H9 (cell line): ENCODE results near the gene TENM4. TPM values are rescaled to one million over a fixed set of nuclear protein-coding genes. Genes with fewer than 3 reads are reported as not detected.

Source experiments
- DNase-seq: peaks from one replicate; pipeline ENCODE4 v3.0.0-alpha.2; 2017
- H2AFZ ChIP-seq: one replicate; pipeline ENCODE4 v1.6.1; 2013; ENCODE audit warnings: mild to moderate bottlenecking, low read length, control low read depth, moderate library complexity
- H2AK5ac ChIP-seq: 2 replicates; pipeline ENCODE4 v1.6.1; 2013; ENCODE audit warnings: low read length, control low read depth, mixed read lengths; ENCODE audit not compliant: insufficient read length
- H2BK120ac ChIP-seq: one replicate; pipeline ENCODE4 v1.6.1; 2013; ENCODE audit warnings: low read depth, mild to moderate bottlenecking, low read length, control low read depth, inconsistent platforms; ENCODE audit not compliant: poor library complexity, severe bottlenecking
- H2BK12ac ChIP-seq: 2 replicates; pipeline ENCODE4 v1.6.1; 2013; ENCODE audit warnings: low read length, control low read depth, mixed read lengths, low read depth; ENCODE audit not compliant: insufficient read length
- H2BK15ac ChIP-seq: 2 replicates; pipeline ENCODE4 v1.6.1; 2013; ENCODE audit warnings: low read depth, low read length, control low read depth
- H2BK20ac ChIP-seq: one replicate; pipeline ENCODE4 v1.6.1; 2013; ENCODE audit warnings: low read depth, mild to moderate bottlenecking, low read length, control low read depth, inconsistent platforms; ENCODE audit not compliant: poor library complexity, severe bottlenecking
- H2BK5ac ChIP-seq: 2 replicates; pipeline ENCODE4 v1.6.1; 2013; ENCODE audit warnings: low read length, control low read depth, mixed read lengths; ENCODE audit not compliant: insufficient read length
- H3K14ac ChIP-seq: 2 replicates; pipeline ENCODE4 v1.6.1; 2013; ENCODE audit warnings: low read length, control low read depth; ENCODE audit not compliant: insufficient read depth
- H3K18ac ChIP-seq: 2 replicates; pipeline ENCODE4 v1.6.1; 2013; ENCODE audit warnings: low read depth, mild to moderate bottlenecking, mixed read lengths, low read length, control low read depth; ENCODE audit not compliant: insufficient read length
- H3K23ac ChIP-seq: 2 replicates; pipeline ENCODE4 v1.6.1; 2013; ENCODE audit warnings: low read length, control low read depth, mixed read lengths, low read depth; ENCODE audit not compliant: insufficient read length
- H3K23me2 ChIP-seq: 2 replicates; pipeline ENCODE4 v1.6.1; 2013; ENCODE audit warnings: low read depth, mild to moderate bottlenecking, mixed read lengths, low read length, control low read depth; ENCODE audit not compliant: insufficient read length, poor library complexity, severe bottlenecking
- H3K27ac ChIP-seq: 2 replicates; pipeline ENCODE4 v1.5.1; 2013; ENCODE audit warnings: low read length, control low read depth, mixed read lengths, low read depth; ENCODE audit not compliant: insufficient read length
- H3K27me3 ChIP-seq: 2 replicates; pipeline ENCODE4 v1.6.1; 2013; ENCODE audit warnings: low read length, control low read depth, inconsistent platforms; ENCODE audit not compliant: insufficient read depth
- H3K4ac ChIP-seq: 2 replicates; pipeline ENCODE4 v1.6.1; 2013; ENCODE audit warnings: low read depth, mild to moderate bottlenecking, control low read depth, inconsistent platforms, low read length, moderate library complexity
- H3K4me1 ChIP-seq: 2 replicates; pipeline ENCODE4 v1.6.1; 2013; ENCODE audit warnings: low read length, control low read depth, inconsistent platforms; ENCODE audit not compliant: insufficient read depth
- H3K4me2 ChIP-seq: 2 replicates; pipeline ENCODE4 v1.6.1; 2013; ENCODE audit warnings: low read length, control low read depth, mixed read lengths; ENCODE audit not compliant: insufficient read length, insufficient read depth
- H3K56ac ChIP-seq: 2 replicates; pipeline ENCODE4 v1.6.1; 2013; ENCODE audit warnings: low read depth, mild to moderate bottlenecking, mixed read lengths, low read length, control low read depth; ENCODE audit not compliant: insufficient read length
- H3K79me1 ChIP-seq: 2 replicates; pipeline ENCODE4 v1.6.1; 2013; ENCODE audit warnings: low read depth, mild to moderate bottlenecking, moderate library complexity, low read length, control low read depth, inconsistent platforms; ENCODE audit not compliant: insufficient read depth, poor library complexity, severe bottlenecking
- H3K79me2 ChIP-seq: 2 replicates; pipeline ENCODE4 v1.6.1; 2013; ENCODE audit warnings: low read length, control low read depth, inconsistent platforms; ENCODE audit not compliant: insufficient read depth
- H3K9ac ChIP-seq: 2 replicates; pipeline ENCODE4 v1.6.1; 2013; ENCODE audit warnings: low read length, control low read depth, mixed read lengths; ENCODE audit not compliant: insufficient read length; ENCODE audit errors: extremely low read depth
- H3K9me3 ChIP-seq: one replicate; pipeline ENCODE4 v1.6.1; 2013; ENCODE audit warnings: low read depth, low read length, inconsistent platforms; ENCODE audit not compliant: control insufficient read depth
- H3T11ph ChIP-seq: one replicate; pipeline ENCODE4 v1.6.1; 2013; ENCODE audit warnings: mild to moderate bottlenecking, low read length, control low read depth, inconsistent platforms
- H4K20me1 ChIP-seq: one replicate; pipeline ENCODE4 v1.6.1; 2013; ENCODE audit not compliant: control insufficient read depth, insufficient read length, insufficient read depth
- H4K5ac ChIP-seq: 2 replicates; pipeline ENCODE4 v1.6.1; 2013; ENCODE audit warnings: low read depth, mild to moderate bottlenecking, mixed read lengths, low read length, control low read depth; ENCODE audit not compliant: insufficient read length
- H4K8ac ChIP-seq: replicated peaks from 2 replicates; pipeline ENCODE4 v1.6.1; 2013; ENCODE audit warnings: low read length, control low read depth, mixed read lengths, low read depth; ENCODE audit not compliant: insufficient read length
- H4K91ac ChIP-seq: 2 replicates; pipeline ENCODE4 v1.6.1; 2013; ENCODE audit warnings: low read depth, mild to moderate bottlenecking, moderate library complexity, mixed read lengths, low read length, control low read depth; ENCODE audit not compliant: insufficient read length
- H3K27ac Mint-ChIP-seq, 3 experiments: 2 replicates in 2 of 3; 3 replicates in 1 of 3; pipeline ENCODE4 v1.8.0; 2020 to 2021; ENCODE audit warnings: mixed read lengths in 3 of 3, mild to moderate bottlenecking in 1 of 3, moderate library complexity in 1 of 3
- H3K27me3 Mint-ChIP-seq: 2 replicates; pipeline ENCODE4 v1.8.0; 2021; ENCODE audit warnings: low read depth, mild to moderate bottlenecking, moderate library complexity, mixed read lengths
- H3K36me3 Mint-ChIP-seq, 3 experiments: 2 replicates in 2 of 3; 3 replicates in 1 of 3; pipeline ENCODE4 v1.8.0; 2020 to 2021; ENCODE audit warnings: low read depth in 3 of 3, mixed read lengths in 3 of 3; ENCODE audit not compliant: insufficient read depth in 1 of 3
- H3K4me1 Mint-ChIP-seq, 2 experiments: 2 replicates each; pipeline ENCODE4 v1.8.0; 2020; ENCODE audit warnings: mixed read lengths in 2 of 2
- H3K4me3 Mint-ChIP-seq, 2 experiments: 2 replicates in 1 of 2; 3 replicates in 1 of 2; pipeline ENCODE4 v1.8.0; 2020 to 2021; ENCODE audit warnings: mild to moderate bottlenecking in 2 of 2, mixed read lengths in 2 of 2, moderate library complexity in 1 of 2
- H3K9me3 Mint-ChIP-seq, 2 experiments: 2 replicates in 1 of 2; 3 replicates in 1 of 2; pipeline ENCODE4 v1.8.0; 2020; ENCODE audit warnings: mild to moderate bottlenecking in 2 of 2, mixed read lengths in 2 of 2, moderate library complexity in 1 of 2
- WGBS: extraction: QIAGEN DNeasy Blood & Tissue Kit; methylation state at CpG from one replicate; pipeline ENCODE4 v1.1.7; 2013; ENCODE audit warnings: missing lambda C conversion rate, low lambda C conversion rate, mixed read lengths; ENCODE audit not compliant: insufficient read length; ENCODE audit errors: extremely low coverage; 5-methylcytosine and 5-hydroxymethylcytosine counted together
- total RNA-seq: library from RNA; stranded (reverse); gene quantifications from 2 replicates; pipeline ENCODE4 v1.2.1, GENCODE V29; 2021
- TF ChIP-seq, protein P1 (sequence below): fragments of 200-600 bp; sonication (generic); conservative IDR thresholded peaks from 3 replicates; pipeline ENCODE4 v1.8.0; 2021; ENCODE audit warnings: antibody characterized with exemption, mild to moderate bottlenecking

The TENM4 gene
- total RNA-seq, 1 experiment from 2014 or later: 4.6 TPM

DNA sequence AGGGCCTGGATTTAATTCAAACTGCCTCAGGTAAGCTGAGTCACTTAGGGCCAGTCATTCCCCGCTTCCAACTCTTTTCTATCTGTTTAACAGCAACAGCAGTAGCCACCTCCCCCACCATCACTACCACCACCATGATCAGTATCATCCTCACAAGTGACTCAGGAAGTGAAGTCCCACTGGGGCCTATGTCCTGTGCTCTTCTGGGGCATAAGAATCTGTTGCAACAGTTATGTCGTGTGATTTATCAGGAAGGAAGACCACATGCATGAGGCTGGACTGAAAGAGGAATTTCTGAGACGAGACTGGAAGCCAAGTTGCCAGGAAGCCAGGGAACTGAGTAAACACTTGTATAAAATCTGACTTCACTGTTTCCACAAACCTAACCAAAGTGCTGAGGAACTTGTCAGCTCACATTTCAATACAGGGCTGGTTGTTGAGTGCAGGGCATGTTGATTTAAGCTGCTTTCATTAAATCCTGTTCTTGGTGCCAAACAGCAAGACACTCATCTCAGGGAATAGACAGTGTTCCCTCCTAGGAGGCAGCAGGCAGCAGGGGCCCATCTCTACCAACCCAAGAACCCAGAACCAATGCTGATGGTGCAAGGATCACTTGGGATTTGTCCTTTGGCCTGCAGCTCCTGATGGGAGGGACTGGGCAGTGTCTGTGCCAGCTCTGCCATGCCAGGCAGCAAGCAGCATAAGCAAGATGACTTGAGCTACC lies 639.5 kb downstream of the TENM4 start:
- Histone ChIP-seq H2BK5ac (no peak overlapping the region), H2AFZ (no peak overlapping the region)
- no peak overlapping the region for H3K4me3 Mint-ChIP-seq

More for the DNA sequence above, 639.5 kb downstream of the TENM4 start:
- H4K91ac ChIP-seq: no peak overlapping the region
- H3K9ac ChIP-seq: no peak overlapping the region
- Mint-ChIP-seq H3K9me3 (no peaks in the 10 kb centered on the region), H3K36me3 (no peaks in the 10 kb centered on the region), H3K4me1 (peaks cover 28 to 36% of the 10 kb centered on the region in 2 experiments), H3K27ac (peak overlapping the region in 1 of 3 experiments; percentile 30; a peak in 1 of 7 replicates), H3K27me3 (no peaks in the 10 kb centered on the region)
- H3K9me3 ChIP-seq: no peaks in the 10 kb centered on the region
- no peaks in the 10 kb centered on the region for H3K79me1 ChIP-seq
- no peak overlapping the region for H2BK15ac ChIP-seq
- no peak overlapping the region for H3K4me2 ChIP-seq
- H3K27me3 ChIP-seq: no peaks in the 10 kb centered on the region
- H2BK120ac ChIP-seq: no peak overlapping the region
- no peak overlapping the region for H2BK12ac ChIP-seq
- no peaks in the 10 kb centered on the region for H3K23me2 ChIP-seq
- no peak overlapping the region for H3T11ph ChIP-seq
- peaks cover 2% of the 10 kb centered on the region for H4K20me1 ChIP-seq
- peak overlapping the region; percentile 16; the same call in 1 of the 2 replicates for H3K14ac ChIP-seq
- H4K8ac ChIP-seq: no peak overlapping the region
- H2BK20ac ChIP-seq: no peak overlapping the region
- no peak for DNase-seq
- no peak overlapping the region for H2AK5ac ChIP-seq
- H4K5ac ChIP-seq: no peak overlapping the region
- no peak overlapping the region for H3K23ac ChIP-seq
- H3K18ac ChIP-seq: no peak overlapping the region
- WGBS: no CpG with 5 or more reads among the region's 3 CpGs
- H3K4ac ChIP-seq: no peak overlapping the region
- H3K79me2 ChIP-seq: no peaks in the 10 kb centered on the region
- H3K27ac ChIP-seq: no peak overlapping the region
- no peak overlapping the region for H3K56ac ChIP-seq
- TF ChIP-seq, protein P1, sequence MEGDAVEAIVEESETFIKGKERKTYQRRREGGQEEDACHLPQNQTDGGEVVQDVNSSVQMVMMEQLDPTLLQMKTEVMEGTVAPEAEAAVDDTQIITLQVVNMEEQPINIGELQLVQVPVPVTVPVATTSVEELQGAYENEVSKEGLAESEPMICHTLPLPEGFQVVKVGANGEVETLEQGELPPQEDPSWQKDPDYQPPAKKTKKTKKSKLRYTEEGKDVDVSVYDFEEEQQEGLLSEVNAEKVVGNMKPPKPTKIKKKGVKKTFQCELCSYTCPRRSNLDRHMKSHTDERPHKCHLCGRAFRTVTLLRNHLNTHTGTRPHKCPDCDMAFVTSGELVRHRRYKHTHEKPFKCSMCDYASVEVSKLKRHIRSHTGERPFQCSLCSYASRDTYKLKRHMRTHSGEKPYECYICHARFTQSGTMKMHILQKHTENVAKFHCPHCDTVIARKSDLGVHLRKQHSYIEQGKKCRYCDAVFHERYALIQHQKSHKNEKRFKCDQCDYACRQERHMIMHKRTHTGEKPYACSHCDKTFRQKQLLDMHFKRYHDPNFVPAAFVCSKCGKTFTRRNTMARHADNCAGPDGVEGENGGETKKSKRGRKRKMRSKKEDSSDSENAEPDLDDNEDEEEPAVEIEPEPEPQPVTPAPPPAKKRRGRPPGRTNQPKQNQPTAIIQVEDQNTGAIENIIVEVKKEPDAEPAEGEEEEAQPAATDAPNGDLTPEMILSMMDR: no peak
- H3K4me1 ChIP-seq: peaks cover 16% of the 10 kb centered on the region; the same call in 1 of the 2 replicates
